B cell (primary cell): ENCODE results near the gene RGP1. TPM values are rescaled to one million over a fixed set of nuclear protein-coding genes. Genes with fewer than 3 reads are reported as not detected.

Source experiments
- ATAC-seq: fragments of 200-7000 bp; cut with Tn5 transposase; one replicate; pipeline ENCODE4 v1.10.0; 2021; ENCODE audit warnings: low read depth, mild to moderate bottlenecking, moderate number of reproducible peaks, moderate library complexity
- CTCF ChIA-PET: fragments of 350-600 bp; sonication (Branson Sonifier 250); formaldehyde crosslinking; loops from one replicate; lab custom pipeline; 2021; ENCODE audit warnings: antibody characterized with exemption, inconsistent platforms; lab: Charles Lee
- POLR2A ChIA-PET: fragments of 350-600 bp; sonication (Branson Sonifier 250); formaldehyde crosslinking; loops from one replicate; lab custom pipeline; 2021; ENCODE audit warnings: antibody characterized with exemption; lab: Charles Lee
- DNase-seq: peaks from one replicate; pipeline ENCODE4 v3.0.0; 2013
- H2AFZ ChIP-seq: 2 replicates; pipeline ENCODE4 v1.6.1; 2012; ENCODE audit warnings: mild to moderate bottlenecking, low read depth, low read length; ENCODE audit not compliant: insufficient read depth, poor library complexity, severe bottlenecking
- H3K27ac ChIP-seq, 2 donors: 1 replicate in 1 of 2; 2 replicates in 1 of 2; pipeline ENCODE4 v1.5.1; 2012 to 2013; ENCODE audit warnings: low read length in 2 of 2, mild to moderate bottlenecking in 2 of 2, moderate library complexity in 1 of 2
- H3K27me3 ChIP-seq, 4 experiments: fragments of 200-600 bp in 1 of 4; sonication (generic) in 1 of 4; replicated peaks in 1 of 4; 1 replicate in 2 of 4; 2 replicates in 2 of 4; pipeline versions ENCODE4 v1.6.1 to v1.7.0; 2013 to 2016; ENCODE audit warnings: low read length in 3 of 4, mild to moderate bottlenecking in 2 of 4, mixed read lengths in 1 of 4, moderate library complexity in 1 of 4; ENCODE audit not compliant: insufficient read depth in 4 of 4, control insufficient read depth in 3 of 4; ENCODE audit errors: control extremely low read depth in 1 of 4
- H3K36me3 ChIP-seq, 2 experiments: replicated peaks in 1 of 2; 1 replicate in 1 of 2; 2 replicates in 1 of 2; pipeline versions ENCODE4 v1.6.1 to v1.7.1; 2013; ENCODE audit warnings: low read length in 1 of 2; ENCODE audit not compliant: insufficient read depth in 2 of 2, control insufficient read depth in 1 of 2; ENCODE audit errors: control extremely low read depth in 1 of 2, extremely low read depth in 1 of 2
- H3K4me1 ChIP-seq, 2 donors: fragments of 200-600 bp in 1 of 2; sonication (generic) in 1 of 2; 1 replicate in 1 of 2; 2 replicates in 1 of 2; pipeline versions ENCODE4 v1.5.1 to v1.6.1; 2013 to 2017; ENCODE audit warnings: low read length in 2 of 2; ENCODE audit not compliant: control insufficient read depth in 2 of 2, insufficient read depth in 2 of 2
- H3K4me2 ChIP-seq: replicated peaks from 2 replicates; pipeline ENCODE3; 2012; ENCODE audit warnings: mild to moderate bottlenecking, low read depth, low read length; ENCODE audit not compliant: poor library complexity, severe bottlenecking
- H3K4me3 ChIP-seq, 5 experiments: fragments of 200-600 bp in 1 of 5; sonication (generic) in 1 of 5; 1 replicate in 3 of 5; 2 replicates in 2 of 5; pipeline versions ENCODE4 v1.5.1 to v1.7.0; 2011 to 2016; ENCODE audit warnings: low read length in 4 of 5, mild to moderate bottlenecking in 4 of 5, low read depth in 2 of 5, control low read depth in 1 of 5, moderate library complexity in 1 of 5; ENCODE audit not compliant: insufficient read depth in 1 of 5; ENCODE audit errors: control extremely low read depth in 1 of 5, extremely low read depth in 1 of 5
- H3K79me2 ChIP-seq: fragments of 200-600 bp; sonication (generic); one replicate; pipeline ENCODE4 v1.6.0; 2016; ENCODE audit warnings: low read length; ENCODE audit not compliant: control insufficient read depth, insufficient read depth
- H3K9ac ChIP-seq: fragments of 200-600 bp; sonication (generic); 2 replicates; pipeline ENCODE4 v1.6.1; 2017; ENCODE audit warnings: mild to moderate bottlenecking, low read length, moderate library complexity
- H3K9me3 ChIP-seq, 3 donors: one replicate each; pipeline versions ENCODE4 v1.6.1 to v1.7.1; 2013; ENCODE audit warnings: low read length in 2 of 3; ENCODE audit not compliant: control insufficient read depth in 2 of 3, insufficient read depth in 1 of 3; ENCODE audit errors: control extremely low read depth in 1 of 3
- H4K20me1 ChIP-seq: 2 replicates; pipeline ENCODE4 v1.6.0; 2012; ENCODE audit warnings: mild to moderate bottlenecking, low read length; ENCODE audit not compliant: insufficient read depth, control insufficient read depth, poor library complexity, severe bottlenecking
- H3K27ac Mint-ChIP-seq: one replicate; pipeline ENCODE4 v1.8.0; 2021; ENCODE audit warnings: mixed read lengths
- H3K27me3 Mint-ChIP-seq: one replicate; pipeline ENCODE4 v1.8.0; 2021; ENCODE audit warnings: mixed read lengths
- H3K4me1 Mint-ChIP-seq: one replicate; pipeline ENCODE4 v1.8.0; 2021; ENCODE audit warnings: mixed read lengths
- H3K4me3 Mint-ChIP-seq: one replicate; pipeline ENCODE4 v1.8.0; 2021; ENCODE audit warnings: mixed read lengths
- H3K9me3 Mint-ChIP-seq: one replicate; pipeline ENCODE4 v1.8.0; 2022; ENCODE audit warnings: mixed read lengths; ENCODE audit not compliant: insufficient read depth
- EZH2 ChIP-seq: IDR thresholded peaks from 2 replicates; pipeline ENCODE4 v1.6.1; 2012; ENCODE audit warnings: borderline replicate concordance, low read depth, mild to moderate bottlenecking, moderate library complexity, low read length; ENCODE audit not compliant: insufficient read depth, poor library complexity, severe bottlenecking
- WGBS: methylation state at CpG from one replicate; pipeline ENCODE4 v1.1.5; 2013; ENCODE audit warnings: missing lambda C conversion rate; ENCODE audit not compliant: insufficient coverage; 5-methylcytosine and 5-hydroxymethylcytosine counted together
- intact Hi-C: fragments of 100-400 bp; cut with micrococcal nuclease; formaldehyde crosslinking; loops from one replicate; pipeline ENCODE4 v1.10.0; 2022
- polyA plus RNA-seq: library from polyadenylated mRNA; depleted of rRNA; stranded (reverse); fragments of >200 nt; gene quantifications from 2 replicates; pipeline ENCODE4 v1.2.3, GENCODE V29; 2012
- total RNA-seq, 2 donors: library from RNA; stranded (reverse); fragments of 120-200 nt in 1 of 2; gene quantifications; 1 replicate in 1 of 2; 2 replicates in 1 of 2; pipeline versions ENCODE4 v1.2.3 to v1.2.4, GENCODE V29; 2013 to 2022
- TF ChIP-seq, protein P1 (sequence below): fragments of 200-600 bp; IDR thresholded peaks from one replicate; pipeline ENCODE4 v1.8.0; 2022; ENCODE audit warnings: antibody characterized with exemption, mild to moderate bottlenecking

Gene RGP1
- total and polyA plus RNA-seq, 2 donors (not counting 1 experiment from before 2014, with no cell fraction given): 17.6 to 42.3 TPM

DNA sequence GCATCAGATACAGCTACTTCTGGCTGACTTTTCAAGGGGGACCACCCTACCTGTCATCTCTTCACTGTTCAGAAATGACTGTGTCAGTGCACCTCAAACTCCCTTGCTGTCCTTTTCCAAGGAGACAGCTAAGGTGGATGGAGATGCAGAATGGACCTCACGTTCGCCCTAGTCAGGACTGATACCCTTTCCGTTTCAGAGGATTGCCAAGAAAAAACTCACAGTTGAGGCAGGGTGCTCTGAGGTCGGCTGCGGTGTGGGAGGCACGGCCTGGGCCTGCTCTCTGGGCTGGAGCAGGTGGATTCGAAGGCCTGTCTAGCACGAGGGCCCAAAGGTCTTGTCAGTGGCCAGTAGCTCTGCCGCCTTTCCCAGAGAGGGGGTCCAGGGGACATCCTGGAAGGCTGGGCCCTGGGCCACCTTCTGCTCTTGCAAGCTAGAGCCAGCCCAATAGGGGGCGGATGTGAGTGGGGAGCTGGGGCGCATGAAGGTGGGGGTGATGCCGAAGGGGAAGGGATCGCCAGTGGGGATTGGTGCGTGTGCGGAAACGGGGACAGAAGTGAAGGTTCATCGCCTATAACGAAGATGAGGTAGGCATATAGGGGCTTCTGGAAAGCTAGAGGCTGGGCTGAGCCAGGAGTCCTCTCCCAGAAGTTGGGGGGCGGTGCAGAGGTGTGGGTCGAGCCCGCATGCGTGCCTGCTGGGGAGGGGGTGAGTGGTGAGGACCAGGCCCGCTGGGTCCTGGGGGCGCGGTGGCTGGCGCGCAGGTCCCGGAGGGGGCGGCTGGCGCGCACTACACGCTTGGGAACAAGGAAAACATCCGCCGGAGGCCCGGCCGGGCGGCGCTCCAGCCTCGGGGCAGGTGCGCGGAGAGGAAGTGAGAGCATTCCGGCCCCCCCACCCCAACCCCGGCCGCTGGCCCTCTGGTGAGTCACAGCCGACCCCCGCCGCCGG, 7.5 kb downstream of the RGP1 start:
- 4% methylated on average over 47 of the region's 48 CpGs for WGBS
- Histone ChIP-seq H3K4me3 (peak overlapping the region; percentile 39 to 85 (median 81)), H3K27ac (peak overlapping the region; percentile 92 to 94), H3K4me2 (peak overlapping the region; percentile 89), H4K20me1 (no peaks in the 10 kb centered on the region), H3K4me1 (peaks cover 34 to 44% of the 10 kb centered on the region in 2 donors), H3K27me3 (no peaks in the 10 kb centered on the region), H3K9ac (peak overlapping the region; percentile 82), H3K79me2 (peaks cover 80% of the 10 kb centered on the region), H2AFZ (peak overlapping the region; percentile 88), H3K9me3 (no peaks in the 10 kb centered on the region), H3K36me3 (peaks cover 2 to 31% of the 10 kb centered on the region in 2 experiments)
- POLR2A ChIA-PET: interaction anchor here (0.6 to 3.1 kb wide), 13 partner anchors 8 to 1710 kb away, joined by 3 to 16 read pairs (median 3); partner anchors contain the start of genes FAM221B, GBA2 and RGP1
- intact Hi-C loops: loop anchor here (1.0 to 5.0 kb wide), 7 partner anchors 7 to 639 kb away; partner anchors contain the start of genes ATOSB, CREB3, GBA2 and HINT2
- no peak for TF ChIP-seq EZH2
- TF ChIP-seq, protein P1, sequence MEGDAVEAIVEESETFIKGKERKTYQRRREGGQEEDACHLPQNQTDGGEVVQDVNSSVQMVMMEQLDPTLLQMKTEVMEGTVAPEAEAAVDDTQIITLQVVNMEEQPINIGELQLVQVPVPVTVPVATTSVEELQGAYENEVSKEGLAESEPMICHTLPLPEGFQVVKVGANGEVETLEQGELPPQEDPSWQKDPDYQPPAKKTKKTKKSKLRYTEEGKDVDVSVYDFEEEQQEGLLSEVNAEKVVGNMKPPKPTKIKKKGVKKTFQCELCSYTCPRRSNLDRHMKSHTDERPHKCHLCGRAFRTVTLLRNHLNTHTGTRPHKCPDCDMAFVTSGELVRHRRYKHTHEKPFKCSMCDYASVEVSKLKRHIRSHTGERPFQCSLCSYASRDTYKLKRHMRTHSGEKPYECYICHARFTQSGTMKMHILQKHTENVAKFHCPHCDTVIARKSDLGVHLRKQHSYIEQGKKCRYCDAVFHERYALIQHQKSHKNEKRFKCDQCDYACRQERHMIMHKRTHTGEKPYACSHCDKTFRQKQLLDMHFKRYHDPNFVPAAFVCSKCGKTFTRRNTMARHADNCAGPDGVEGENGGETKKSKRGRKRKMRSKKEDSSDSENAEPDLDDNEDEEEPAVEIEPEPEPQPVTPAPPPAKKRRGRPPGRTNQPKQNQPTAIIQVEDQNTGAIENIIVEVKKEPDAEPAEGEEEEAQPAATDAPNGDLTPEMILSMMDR: peak; percentile 70
- H3K27ac Mint-ChIP-seq: peak overlapping the region; percentile 97
- ATAC-seq (peak; percentile 80), DNase-seq (peak; percentile 84)
- H3K27me3 Mint-ChIP-seq: no peaks in the 10 kb centered on the region
- H3K4me1 Mint-ChIP-seq: peaks cover 65% of the 10 kb centered on the region
- CTCF ChIA-PET: interaction anchor here (0.8 to 7.7 kb wide), 23 partner anchors 11 to 153 kb away, joined by 3 to 56 read pairs (median 4); partner anchors contain the start of genes CCDC107, CREB3, GBA2 and HINT2
- peak overlapping the region; percentile 93 for H3K4me3 Mint-ChIP-seq
- H3K9me3 Mint-ChIP-seq: no peaks in the 10 kb centered on the region
